IMR-90 (cell line): ENCODE measurements around the gene HYAL2. TPM values are rescaled to one million over a fixed set of nuclear protein-coding genes. Genes with fewer than 3 reads are reported as not detected.
"Not testable (repeated sequence)": the region's sequence is repeated elsewhere in the genome, so short reads cannot be mapped to it uniquely, and the experiment has no call there.

Experiments
- ATAC-seq: fragments of 200-7000 bp; cut with Tn5 transposase; 2 replicates; pipeline ENCODE4 v1.9.1; 2020; ENCODE audit warnings: low read depth, mild to moderate bottlenecking, moderate library complexity
- BruUV-seq: library from RNA; stranded (reverse); fragments of 400-500 nt; replicated peaks from 2 replicates; lab custom pipeline; 2021; lab: Mats Ljungman, UMichigan
- CTCF ChIA-PET: fragments of 300-600 bp; formaldehyde crosslinking; extraction: SDS; loops from one replicate; lab custom pipeline; 2021; ENCODE audit warnings: antibody characterized with exemption; lab: Yijun Ruan, JAX
- POLR2A ChIA-PET: fragments of 300-600 bp; sonication (Branson Sonifier 250); formaldehyde crosslinking; loops from one replicate; lab custom pipeline; 2022; ENCODE audit warnings: antibody characterized with exemption; ENCODE audit not compliant: unreplicated experiment; lab: Charles Lee
- DNase-seq: peaks from one replicate; pipeline ENCODE4 v3.0.0; 2013
- H2AFZ ChIP-seq: replicated peaks from 2 replicates; pipeline ENCODE3; 2013; ENCODE audit warnings: low read length, mild to moderate bottlenecking; ENCODE audit not compliant: poor library complexity
- H2AK5ac ChIP-seq: 2 replicates; pipeline ENCODE4 v1.6.1; 2013; ENCODE audit warnings: low read depth, low read length, inconsistent platforms
- H2AK9ac ChIP-seq: replicated peaks from 2 replicates; pipeline ENCODE3; 2013; ENCODE audit warnings: mild to moderate bottlenecking, low read depth, low read length, moderate library complexity; ENCODE audit not compliant: poor library complexity
- H2BK120ac ChIP-seq: 2 replicates; pipeline ENCODE4 v1.6.1; 2013; ENCODE audit warnings: low read depth, low read length, inconsistent platforms
- H2BK15ac ChIP-seq: 3 replicates; pipeline ENCODE4 v1.6.1; 2013; ENCODE audit warnings: low read depth, low read length, inconsistent platforms
- H2BK20ac ChIP-seq: 2 replicates; pipeline ENCODE4 v1.6.1; 2013; ENCODE audit warnings: low read depth, mild to moderate bottlenecking, inconsistent platforms, low read length, moderate library complexity
- H2BK5ac ChIP-seq: 2 replicates; pipeline ENCODE4 v1.6.1; 2013; ENCODE audit warnings: mild to moderate bottlenecking, low read depth, low read length, inconsistent platforms; ENCODE audit not compliant: poor library complexity, severe bottlenecking
- H3K14ac ChIP-seq: replicated peaks from 2 replicates; pipeline ENCODE4 v1.6.1; 2013; ENCODE audit warnings: low read depth, low read length, inconsistent platforms
- H3K18ac ChIP-seq: 2 replicates; pipeline ENCODE4 v1.6.1; 2013; ENCODE audit warnings: low read depth, low read length, control low read depth
- H3K23ac ChIP-seq: 2 replicates; pipeline ENCODE4 v1.6.1; 2013; ENCODE audit warnings: low read depth, low read length, inconsistent platforms
- H3K27ac ChIP-seq: 2 replicates; pipeline ENCODE4 v1.5.1; 2013; ENCODE audit warnings: mild to moderate bottlenecking, control low read depth, low read length; ENCODE audit not compliant: insufficient read depth
- H3K27me3 ChIP-seq: 2 replicates; pipeline ENCODE4 v1.6.1; 2013; ENCODE audit warnings: low read length; ENCODE audit not compliant: control insufficient read depth, insufficient read depth
- H3K36me3 ChIP-seq: 2 replicates; pipeline ENCODE4 v1.6.1; 2013; ENCODE audit warnings: low read length, mixed read lengths; ENCODE audit not compliant: control insufficient read depth, insufficient read depth
- H3K4ac ChIP-seq: 2 replicates; pipeline ENCODE4 v1.6.1; 2013; ENCODE audit warnings: low read depth, low read length, inconsistent platforms
- H3K4me1 ChIP-seq: 2 replicates; pipeline ENCODE4 v1.6.1; 2013; ENCODE audit warnings: low read length, mixed read lengths; ENCODE audit not compliant: control insufficient read depth, insufficient read depth
- H3K4me2 ChIP-seq: 2 replicates; pipeline ENCODE4 v1.6.1; 2013; ENCODE audit warnings: low read depth, mild to moderate bottlenecking, control low read depth, low read length, moderate library complexity
- H3K4me3 ChIP-seq: 2 replicates; pipeline ENCODE4 v1.5.1; 2013; ENCODE audit warnings: low read depth, mild to moderate bottlenecking, control low read depth, low read length, moderate library complexity; ENCODE audit not compliant: insufficient read depth
- H3K56ac ChIP-seq: 2 replicates; pipeline ENCODE4 v1.6.1; 2013; ENCODE audit warnings: low read length, inconsistent platforms; ENCODE audit not compliant: insufficient read depth; ENCODE audit errors: extremely low read depth
- H3K79me1 ChIP-seq, 2 experiments: 2 replicates each; pipeline ENCODE4 v1.6.1; 2013; ENCODE audit warnings: low read length in 2 of 2, inconsistent platforms in 1 of 2, low read depth in 1 of 2
- H3K9ac ChIP-seq: 2 replicates; pipeline ENCODE4 v1.6.1; 2013; ENCODE audit warnings: low read depth, low read length, control low read depth
- H3K9me1 ChIP-seq: 2 replicates; pipeline ENCODE4 v1.6.1; 2013; ENCODE audit warnings: low read length, inconsistent platforms; ENCODE audit not compliant: insufficient read depth
- H3K9me3 ChIP-seq: 2 replicates; pipeline ENCODE4 v1.6.1; 2013; ENCODE audit warnings: low read length; ENCODE audit not compliant: control insufficient read depth, insufficient read depth
- H4K20me1 ChIP-seq: 2 replicates; pipeline ENCODE4 v1.6.1; 2013; ENCODE audit warnings: low read length, inconsistent platforms; ENCODE audit not compliant: insufficient read depth
- H4K5ac ChIP-seq: 2 replicates; pipeline ENCODE4 v1.6.1; 2013; ENCODE audit warnings: mild to moderate bottlenecking, low read depth, low read length, control low read depth
- H4K8ac ChIP-seq, 2 experiments: 2 replicates each; pipeline ENCODE4 v1.6.1; 2013; ENCODE audit warnings: low read depth in 2 of 2, low read length in 2 of 2, control low read depth in 1 of 2, inconsistent platforms in 1 of 2
- H4K91ac ChIP-seq: 2 replicates; pipeline ENCODE4 v1.6.1; 2013; ENCODE audit warnings: low read depth, low read length, inconsistent platforms; ENCODE audit not compliant: insufficient read depth
- WGBS, 2 experiments: methylation state at CpG; one replicate each; pipeline versions ENCODE4 v1.1.5 to v1.1.7; 2013; ENCODE audit warnings: missing lambda C conversion rate in 2 of 2; ENCODE audit not compliant: insufficient read length in 1 of 2; ENCODE audit errors: extremely low coverage in 2 of 2; 5-methylcytosine and 5-hydroxymethylcytosine counted together
- dilution Hi-C: fragments of 300-500 bp; cut with HindIII; formaldehyde crosslinking; loops from one replicate; pipeline ENCODE4 v1.14.3; 2018; ENCODE audit warnings: low sequenced_read_pairs; ENCODE audit not compliant: unreplicated experiment
- in situ Hi-C: fragments of 300-500 bp; cut with MboI; formaldehyde crosslinking; loops from 3 replicates; pipeline ENCODE4 v1.14.3; 2019; ENCODE audit warnings: low sequenced_read_pairs, inconsistent platforms, mixed read lengths
- intact Hi-C: fragments of 100-400 bp; cut with micrococcal nuclease; formaldehyde crosslinking; loops from 2 replicates; pipeline ENCODE4 v1.10.0; 2022
- polyA plus RNA-seq, 3 experiments: library from polyadenylated mRNA; depleted of rRNA; stranded (reverse); fragments of >200 nt; gene quantifications; 2 replicates each; pipeline ENCODE4 v1.2.3, GENCODE V29; 2012; ENCODE audit warnings: low replicate concordance in 1 of 3
- total RNA-seq: library from RNA; depleted of rRNA; stranded (reverse); fragments of >200 nt; gene quantifications from 2 replicates; pipeline ENCODE4 v1.2.3, GENCODE V29; 2012

HYAL2 gene
- total and polyA plus RNA-seq, 2 of the 4 experiments (the other 2 are of a cell fraction): 56.8 to 104 TPM

DNA sequence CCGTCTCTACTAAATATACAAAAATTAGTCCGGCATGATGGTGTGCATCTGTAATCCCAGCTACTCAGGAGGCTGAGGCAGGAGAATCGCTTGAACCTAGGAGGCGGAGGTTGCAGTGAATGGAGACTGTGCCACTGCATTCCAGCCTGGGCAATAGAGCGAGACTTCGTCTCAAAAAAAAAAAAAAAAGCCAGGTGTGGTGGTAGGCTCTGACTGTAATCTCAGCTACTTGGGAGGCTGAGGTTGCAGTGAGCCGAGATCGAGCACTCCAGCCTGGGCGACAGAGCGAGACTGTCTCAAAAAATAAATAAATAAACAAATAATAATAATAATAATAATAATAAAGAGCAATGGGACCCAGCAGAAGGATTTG is 50.0 kb downstream of the HYAL2 start:
- H3K23ac ChIP-seq, H4K5ac ChIP-seq, H2BK20ac ChIP-seq, POLR2A ChIA-PET, H3K18ac ChIP-seq, H2AK5ac ChIP-seq, H3K56ac ChIP-seq, intact Hi-C loops, H4K91ac ChIP-seq, H4K20me1 ChIP-seq, H2BK15ac ChIP-seq, dilution Hi-C loops, BruUV-seq, H3K4ac ChIP-seq, H2BK120ac ChIP-seq, H3K9ac ChIP-seq, H3K4me2 ChIP-seq, H3K27me3 ChIP-seq, H3K27ac ChIP-seq, H2AK9ac ChIP-seq, H3K4me3 ChIP-seq, ATAC-seq, H2AFZ ChIP-seq, H2BK5ac ChIP-seq, H4K8ac ChIP-seq, DNase-seq, H3K14ac ChIP-seq, H3K9me3 ChIP-seq: not testable (repeated sequence)
- WGBS, 2 experiments: no CpG with 5 or more reads among the region's 10 CpGs
- peaks cover 19% of the 10 kb centered on the region for H3K9me1 ChIP-seq
- peaks cover 20% of the 10 kb centered on the region; the same call in 1 of the 2 replicates for H3K36me3 ChIP-seq
- peaks cover 34% of the 10 kb centered on the region for H3K4me1 ChIP-seq
- CTCF ChIA-PET: interaction anchor here (0.6 kb wide), 1 partner anchor 76 kb away, joined by 3 read pairs; no protein-coding TSS in a partner anchor
- in situ Hi-C loops: loop anchor here (5.0 kb wide), 2 partner anchors 45 to 80 kb away; partner anchors contain the start of gene GNAT1
- peaks cover 3 to 27% of the 10 kb centered on the region in 2 experiments; a peak in 3 of 4 replicates for H3K79me1 ChIP-seq
